ENCODE data around the gene LDLRAD4. TPM values are rescaled to one million over a fixed set of nuclear protein-coding genes. Genes with fewer than 3 reads are reported as not detected.

LDLRAD4 gene
- polyA plus RNA-seq, 1 of the 3 experiments (the other 2 are of a cell fraction) = 0.16 TPM

DNA sequence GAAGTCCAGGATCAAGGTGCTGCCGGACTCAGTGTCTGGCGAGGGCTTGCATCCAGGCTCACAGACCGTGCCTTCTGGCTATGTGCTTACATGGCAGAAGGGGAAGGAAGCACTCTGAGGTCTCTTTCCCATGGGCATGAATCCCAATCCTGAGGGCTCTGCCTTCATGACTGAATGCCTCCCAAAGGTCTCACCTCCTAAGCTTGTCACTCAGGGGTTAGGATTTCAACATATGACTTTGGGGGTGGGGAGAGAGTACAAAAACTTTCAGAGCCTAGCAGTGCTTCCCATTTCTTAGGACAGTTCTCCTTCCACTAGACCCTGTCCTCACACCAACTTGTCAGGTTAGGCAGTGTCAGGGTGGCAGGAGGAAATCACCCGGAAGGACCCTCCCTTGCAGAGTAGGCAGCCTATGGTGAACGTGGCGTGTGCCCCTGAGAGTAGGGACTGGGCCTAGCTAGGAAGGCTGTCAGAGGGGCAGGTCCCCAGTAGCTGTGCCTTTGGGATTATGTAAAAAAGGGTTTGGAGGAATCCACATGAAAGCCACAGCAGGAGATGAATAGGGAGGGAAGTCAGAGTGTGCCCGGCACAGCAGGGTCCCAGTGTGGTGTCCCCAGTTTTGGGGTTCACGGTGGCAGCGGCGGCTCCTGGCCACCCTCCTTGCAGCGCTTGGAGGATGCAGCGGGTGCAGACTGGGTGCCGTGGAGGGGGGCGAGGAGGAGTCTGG lies 233.3 kb downstream of the LDLRAD4 start (continued):
- TF ChIP-seq, protein P1, sequence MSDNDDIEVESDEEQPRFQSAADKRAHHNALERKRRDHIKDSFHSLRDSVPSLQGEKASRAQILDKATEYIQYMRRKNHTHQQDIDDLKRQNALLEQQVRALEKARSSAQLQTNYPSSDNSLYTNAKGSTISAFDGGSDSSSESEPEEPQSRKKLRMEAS (IDR thresholded peaks at IDR 0.05; ENCODE audit: low read depth) = no peak
- TF ChIP-seq EP300 (IDR thresholded peaks at IDR 0.05; ENCODE audit: borderline replicate concordance in 1 of 2, low read depth in 1 of 2, low read length in 1 of 2) (no peak), TAF1 (IDR thresholded peaks at IDR 0.05; ENCODE audit: borderline replicate concordance, low read depth, low read length) (no peak), JUND (IDR thresholded peaks at IDR 0.05) (no peak), POLR2AphosphoS5 (IDR thresholded peaks at IDR 0.05; ENCODE audit: low read depth, low read length) (no peak), RXRA (IDR thresholded peaks at IDR 0.05; ENCODE audit: borderline replicate concordance, low read depth) (no peak), SIN3A (IDR thresholded peaks at IDR 0.05; ENCODE audit: borderline replicate concordance, low read depth, low read length) (no peak)
- TF ChIP-seq, protein P2, sequence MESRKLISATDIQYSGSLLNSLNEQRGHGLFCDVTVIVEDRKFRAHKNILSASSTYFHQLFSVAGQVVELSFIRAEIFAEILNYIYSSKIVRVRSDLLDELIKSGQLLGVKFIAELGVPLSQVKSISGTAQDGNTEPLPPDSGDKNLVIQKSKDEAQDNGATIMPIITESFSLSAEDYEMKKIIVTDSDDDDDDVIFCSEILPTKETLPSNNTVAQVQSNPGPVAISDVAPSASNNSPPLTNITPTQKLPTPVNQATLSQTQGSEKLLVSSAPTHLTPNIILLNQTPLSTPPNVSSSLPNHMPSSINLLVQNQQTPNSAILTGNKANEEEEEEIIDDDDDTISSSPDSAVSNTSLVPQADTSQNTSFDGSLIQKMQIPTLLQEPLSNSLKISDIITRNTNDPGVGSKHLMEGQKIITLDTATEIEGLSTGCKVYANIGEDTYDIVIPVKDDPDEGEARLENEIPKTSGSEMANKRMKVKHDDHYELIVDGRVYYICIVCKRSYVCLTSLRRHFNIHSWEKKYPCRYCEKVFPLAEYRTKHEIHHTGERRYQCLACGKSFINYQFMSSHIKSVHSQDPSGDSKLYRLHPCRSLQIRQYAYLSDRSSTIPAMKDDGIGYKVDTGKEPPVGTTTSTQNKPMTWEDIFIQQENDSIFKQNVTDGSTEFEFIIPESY (IDR thresholded peaks at IDR 0.05; ENCODE audit: borderline replicate concordance, low read depth) = no peak
- TF ChIP-seq, protein P3, sequence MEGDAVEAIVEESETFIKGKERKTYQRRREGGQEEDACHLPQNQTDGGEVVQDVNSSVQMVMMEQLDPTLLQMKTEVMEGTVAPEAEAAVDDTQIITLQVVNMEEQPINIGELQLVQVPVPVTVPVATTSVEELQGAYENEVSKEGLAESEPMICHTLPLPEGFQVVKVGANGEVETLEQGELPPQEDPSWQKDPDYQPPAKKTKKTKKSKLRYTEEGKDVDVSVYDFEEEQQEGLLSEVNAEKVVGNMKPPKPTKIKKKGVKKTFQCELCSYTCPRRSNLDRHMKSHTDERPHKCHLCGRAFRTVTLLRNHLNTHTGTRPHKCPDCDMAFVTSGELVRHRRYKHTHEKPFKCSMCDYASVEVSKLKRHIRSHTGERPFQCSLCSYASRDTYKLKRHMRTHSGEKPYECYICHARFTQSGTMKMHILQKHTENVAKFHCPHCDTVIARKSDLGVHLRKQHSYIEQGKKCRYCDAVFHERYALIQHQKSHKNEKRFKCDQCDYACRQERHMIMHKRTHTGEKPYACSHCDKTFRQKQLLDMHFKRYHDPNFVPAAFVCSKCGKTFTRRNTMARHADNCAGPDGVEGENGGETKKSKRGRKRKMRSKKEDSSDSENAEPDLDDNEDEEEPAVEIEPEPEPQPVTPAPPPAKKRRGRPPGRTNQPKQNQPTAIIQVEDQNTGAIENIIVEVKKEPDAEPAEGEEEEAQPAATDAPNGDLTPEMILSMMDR (IDR thresholded peaks at IDR 0.05) = no peak

DNA sequence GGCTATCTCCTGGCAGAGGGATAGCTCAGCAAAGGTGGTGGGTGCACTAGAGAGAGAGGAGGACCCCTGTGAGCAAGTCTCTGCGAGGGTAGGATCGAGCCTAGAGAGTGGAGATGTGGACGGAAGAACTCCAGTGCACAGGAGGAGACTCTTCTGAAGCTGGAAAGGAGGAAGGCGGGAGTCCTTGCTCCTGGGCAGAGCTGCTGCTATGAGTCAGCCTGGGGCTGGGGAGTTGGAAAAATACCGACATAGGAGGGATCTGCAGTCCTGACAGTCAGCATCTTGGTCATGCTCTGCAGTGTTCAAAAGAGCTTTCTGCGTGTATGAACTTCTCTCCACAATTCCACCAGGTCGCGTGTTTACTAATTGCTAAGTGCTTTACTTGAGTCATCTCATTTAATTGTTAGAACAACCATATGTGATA lies 233.8 kb downstream of the LDLRAD4 start:
- Histone ChIP-seq H3K4me1 (ENCODE audit: control insufficient read depth in 1 of 2, insufficient read depth in 2 of 2, low read depth in 1 of 2, low read length in 1 of 2) (peaks cover 18 to 69% of the 10 kb centered on the region in 2 experiments), H3F3A (replicated peaks; ENCODE audit: insufficient read depth) (no peaks in the 10 kb centered on the region), H3K4me3 (ENCODE audit: low read depth in 2 of 2, low read length in 1 of 2) (no peak overlapping the region), H3K27ac (ENCODE audit: low read depth in 2 of 2, low read length in 1 of 2) (no peak overlapping the region; a peak in 1 of 4 replicates), H3K27me3 (ENCODE audit: insufficient read depth) (no peaks in the 10 kb centered on the region), H2AFZ (ENCODE audit: low read depth) (no peak overlapping the region; the same call in 1 of the 2 replicates), H3K9ac (no peak overlapping the region), H3K79me2 (ENCODE audit: insufficient read depth) (no peaks in the 10 kb centered on the region), H3K4me2 (peak overlapping the region; percentile 66), H3K9me3 (no peaks in the 10 kb centered on the region), H4K20me1 (ENCODE audit: insufficient read depth) (no peaks in the 10 kb centered on the region), H3K9me2 (no peaks in the 10 kb centered on the region), H3K36me3 (replicated peaks in 1 of 2; ENCODE audit: control insufficient read depth in 1 of 2, insufficient read depth in 2 of 2, low read length in 1 of 2) (no peaks in the 10 kb centered on the region)
- ChIA-PET POLR2A (no interaction called here), CTCF (no interaction called here)
- TF ChIP-seq RCOR1 (IDR thresholded peaks at IDR 0.05; ENCODE audit: low read length) (no peak), RFX5 (IDR thresholded peaks at IDR 0.05; ENCODE audit: low read length) (no peak), JUND (IDR thresholded peaks at IDR 0.05) (0 out of 2 replicates have a peak, but pooled peaks have one; percentile 42), FOSL2 (IDR thresholded peaks at IDR 0.05; ENCODE audit: borderline replicate concordance, low read depth) (peak; percentile 71)
- TF ChIP-seq, protein P4, sequence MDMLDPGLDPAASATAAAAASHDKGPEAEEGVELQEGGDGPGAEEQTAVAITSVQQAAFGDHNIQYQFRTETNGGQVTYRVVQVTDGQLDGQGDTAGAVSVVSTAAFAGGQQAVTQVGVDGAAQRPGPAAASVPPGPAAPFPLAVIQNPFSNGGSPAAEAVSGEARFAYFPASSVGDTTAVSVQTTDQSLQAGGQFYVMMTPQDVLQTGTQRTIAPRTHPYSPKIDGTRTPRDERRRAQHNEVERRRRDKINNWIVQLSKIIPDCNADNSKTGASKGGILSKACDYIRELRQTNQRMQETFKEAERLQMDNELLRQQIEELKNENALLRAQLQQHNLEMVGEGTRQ (IDR thresholded peaks at IDR 0.05; ENCODE audit: borderline replicate concordance, low read depth, low read length) = no peak
- TF ChIP-seq, protein P1 (IDR thresholded peaks at IDR 0.05; ENCODE audit: low read depth) = no peak
- DNase-seq = no peak
- 43% methylated on average over 8 of the region's 8 CpGs for WGBS (ENCODE audit: low lambda C conversion rate)

Data from SK-N-SH (cell line).